Liver (tissue), 3 donors: Measurements from ENCODE around the gene UFD1.

Experiments used
- FOXA1 ChIP-seq: IDR thresholded peaks from 2 replicates; pipeline ENCODE4 v1.6.1; 2016; ENCODE audit warnings: antibody characterized with exemption
- JUND ChIP-seq, 2 donors: IDR thresholded peaks; 2 replicates each; pipeline ENCODE4 v1.6.1; 2016; ENCODE audit warnings: antibody characterized with exemption in 2 of 2
- RAD21 ChIP-seq, 2 donors: IDR thresholded peaks; 2 replicates each; pipeline ENCODE4 v1.6.1; 2016; ENCODE audit warnings: antibody characterized with exemption in 2 of 2, mild to moderate bottlenecking in 2 of 2
- SP1 ChIP-seq: IDR thresholded peaks from 2 replicates; pipeline ENCODE4 v1.6.1; 2018; ENCODE audit warnings: antibody characterized with exemption, mild to moderate bottlenecking
- YY1 ChIP-seq: IDR thresholded peaks from 2 replicates; pipeline ENCODE4 v1.6.1; 2016; ENCODE audit warnings: antibody characterized with exemption, mild to moderate bottlenecking
- TF ChIP-seq, protein P1 (sequence below): fragments of 150-350 bp; IDR thresholded peaks from 2 replicates; pipeline ENCODE4 v1.5.1; 2017; ENCODE audit warnings: improper control_type of control experiment, low read depth, low read length; ENCODE audit not compliant: missing input control
- donor health status: healthy.
- donor health status: healthy.

DNA sequence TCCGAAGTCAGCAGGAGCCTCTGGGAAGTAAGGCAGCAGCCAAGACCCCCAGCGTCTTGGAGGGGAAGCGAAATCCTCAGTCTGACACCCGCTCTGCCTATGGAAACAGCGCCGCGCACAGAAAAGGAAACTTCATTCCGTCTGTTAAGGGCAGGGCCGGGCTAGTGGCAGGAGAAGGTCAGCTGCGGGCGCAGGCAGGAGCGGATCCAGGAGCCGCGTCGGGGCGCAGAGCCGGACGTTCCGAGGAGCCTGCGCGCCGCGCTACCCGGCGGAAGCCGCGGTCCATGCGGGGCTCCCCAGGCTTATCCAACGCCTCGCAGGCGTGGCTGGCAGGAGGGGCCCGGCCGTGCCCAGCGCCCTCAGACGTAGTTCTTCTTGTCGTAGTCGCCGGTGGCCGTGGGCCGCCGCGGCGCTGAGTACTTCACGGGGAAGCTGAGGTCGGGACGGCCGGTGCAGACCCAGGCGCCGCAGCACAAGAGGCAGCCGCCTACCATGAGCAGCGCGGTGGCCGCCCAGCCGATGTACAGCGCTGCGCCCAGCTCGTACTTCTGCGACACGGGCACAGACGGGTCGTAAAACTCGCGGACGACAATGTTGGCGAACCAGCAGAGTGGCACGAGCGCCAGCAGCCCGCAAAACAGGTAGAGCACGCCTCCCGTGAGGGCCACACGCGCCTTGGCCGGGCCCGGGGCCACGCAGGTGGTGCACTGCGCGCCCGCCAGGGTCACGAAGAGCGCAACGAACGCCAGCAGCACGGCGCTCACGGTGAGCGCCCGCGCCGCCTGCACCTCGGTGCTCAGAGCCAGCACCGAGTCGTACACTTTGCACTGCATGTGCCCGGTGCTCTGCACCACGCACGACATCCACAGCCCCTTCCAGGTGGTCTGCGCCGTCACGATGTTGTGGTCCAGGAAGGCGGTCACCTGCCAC, 44.5 kb upstream of the UFD1 start:
- TF ChIP-seq JUND (IDR thresholded peaks at IDR 0.05) (no peak), YY1 (no peak), FOXA1 (no peak), RAD21 (IDR thresholded peaks at IDR 0.05) (no peak), SP1 (no peak)
- TF ChIP-seq, protein P1, sequence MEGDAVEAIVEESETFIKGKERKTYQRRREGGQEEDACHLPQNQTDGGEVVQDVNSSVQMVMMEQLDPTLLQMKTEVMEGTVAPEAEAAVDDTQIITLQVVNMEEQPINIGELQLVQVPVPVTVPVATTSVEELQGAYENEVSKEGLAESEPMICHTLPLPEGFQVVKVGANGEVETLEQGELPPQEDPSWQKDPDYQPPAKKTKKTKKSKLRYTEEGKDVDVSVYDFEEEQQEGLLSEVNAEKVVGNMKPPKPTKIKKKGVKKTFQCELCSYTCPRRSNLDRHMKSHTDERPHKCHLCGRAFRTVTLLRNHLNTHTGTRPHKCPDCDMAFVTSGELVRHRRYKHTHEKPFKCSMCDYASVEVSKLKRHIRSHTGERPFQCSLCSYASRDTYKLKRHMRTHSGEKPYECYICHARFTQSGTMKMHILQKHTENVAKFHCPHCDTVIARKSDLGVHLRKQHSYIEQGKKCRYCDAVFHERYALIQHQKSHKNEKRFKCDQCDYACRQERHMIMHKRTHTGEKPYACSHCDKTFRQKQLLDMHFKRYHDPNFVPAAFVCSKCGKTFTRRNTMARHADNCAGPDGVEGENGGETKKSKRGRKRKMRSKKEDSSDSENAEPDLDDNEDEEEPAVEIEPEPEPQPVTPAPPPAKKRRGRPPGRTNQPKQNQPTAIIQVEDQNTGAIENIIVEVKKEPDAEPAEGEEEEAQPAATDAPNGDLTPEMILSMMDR: no peak
